Measurements from ENCODE around the gene MRPL20.

Gene MRPL20

GRCh38 chr1:1381294-1381693 is 25.8 kb downstream of the MRPL20 start:
- no peaks in the 10 kb centered on the region for H3K9me3 ChIP-seq (ENCODE audit: control insufficient read depth, insufficient read depth, low read length)
- no peaks in the 10 kb centered on the region for H3K27me3 ChIP-seq (ENCODE audit: control insufficient read depth, insufficient read depth, low read length)
- DNase-seq (ENCODE audit: low read depth, low spot score): no peak
- H3K36me3 ChIP-seq (ENCODE audit: control insufficient read depth, insufficient read depth, low read length): peaks cover 10% of the 10 kb centered on the region
- no peaks in the 10 kb centered on the region for H3K4me1 ChIP-seq (ENCODE audit: control insufficient read depth, insufficient read depth, low read length)
- H3K4me3 ChIP-seq (ENCODE audit: low read length): no peak overlapping the region
- no peak overlapping the region for H3K27ac ChIP-seq (ENCODE audit: low read length)
- WGBS (ENCODE audit: insufficient coverage, insufficient read length): no CpG with 5 or more reads among the region's 8 CpGs

- DNase-seq (ENCODE audit: low read depth, low spot score): no peak
- Histone ChIP-seq H3K9me3 (ENCODE audit: control insufficient read depth, insufficient read depth, low read length) (no peaks in the 10 kb centered on the region), H3K4me1 (ENCODE audit: control insufficient read depth, insufficient read depth, low read length) (no peaks in the 10 kb centered on the region), H3K4me3 (ENCODE audit: low read length) (no peak overlapping the region), H3K36me3 (ENCODE audit: control insufficient read depth, insufficient read depth, low read length) (peaks cover 6% of the 10 kb centered on the region), H3K27me3 (ENCODE audit: control insufficient read depth, insufficient read depth, low read length) (no peaks in the 10 kb centered on the region), H3K27ac (ENCODE audit: low read length) (no peak overlapping the region)
- no CpG with 5 or more reads among the region's 16 CpGs for whole genome bisulfite sequencing (ENCODE audit: insufficient coverage, insufficient read length)
Measured at GRCh38 chr1:1380860-1381259, 26.2 kb downstream of the MRPL20 start.

- no peaks in the 10 kb centered on the region for H3K27me3 ChIP-seq (ENCODE audit: control insufficient read depth, insufficient read depth, low read length)
- H3K4me3 ChIP-seq (ENCODE audit: low read length): no peak overlapping the region
- H3K4me1 ChIP-seq (ENCODE audit: control insufficient read depth, insufficient read depth, low read length): no peaks in the 10 kb centered on the region; the same call in 1 of the 2 replicates
- no peak overlapping the region for H3K27ac ChIP-seq (ENCODE audit: low read length)
- H3K36me3 ChIP-seq (ENCODE audit: control insufficient read depth, insufficient read depth, low read length): peaks cover 5% of the 10 kb centered on the region; the same call in 1 of the 2 replicates
- no peak for DNase-seq (ENCODE audit: low read depth, low spot score)
- WGBS (ENCODE audit: insufficient coverage, insufficient read length): no CpG with 5 or more reads among the region's 16 CpGs
- H3K9me3 ChIP-seq (ENCODE audit: control insufficient read depth, insufficient read depth, low read length): no peaks in the 10 kb centered on the region
Measured at GRCh38 chr1:1377540-1378205, 29.4 kb downstream of the MRPL20 start.

- WGBS (ENCODE audit: insufficient coverage, insufficient read length): no CpG with 5 or more reads among the region's 10 CpGs
- H3K27ac ChIP-seq (ENCODE audit: low read length): no peak overlapping the region
Measured at GRCh38 chr1:1376551-1377226, 30.4 kb downstream of the MRPL20 start.

GRCh38 chr1:1374929-1375662 is 32.0 kb downstream of the MRPL20 start, which contains the start of gene AURKAIP1:
TSS of gene AURKAIP1 (minus strand) at chr1:1375207. CDS start at chr1:1374756, 451 bp downstream.
- H3K36me3 ChIP-seq (ENCODE audit: control insufficient read depth, insufficient read depth, low read length): no peaks in the 10 kb centered on the region
- H3K27ac ChIP-seq (ENCODE audit: low read length): no peak within 1 kb of the TSS
- peak within 1 kb of the TSS; percentile 91 for H3K4me3 ChIP-seq (ENCODE audit: low read length)
- H3K9me3 ChIP-seq (ENCODE audit: control insufficient read depth, insufficient read depth, low read length): no peaks in the 10 kb centered on the region
- DNase-seq (ENCODE audit: low read depth, low spot score): peak; percentile 97
- no peaks in the 10 kb centered on the region; the same call in 1 of the 2 replicates for H3K4me1 ChIP-seq (ENCODE audit: control insufficient read depth, insufficient read depth, low read length)
- H3K27me3 ChIP-seq (ENCODE audit: control insufficient read depth, insufficient read depth, low read length): no peaks in the 10 kb centered on the region
- no CpG with 5 or more reads among the region's 85 CpGs for WGBS (ENCODE audit: insufficient coverage, insufficient read length)

More at GRCh38 chr1:1376551-1377226, 30.4 kb downstream of the MRPL20 start:
- Histone ChIP-seq H3K27me3 (ENCODE audit: control insufficient read depth, insufficient read depth, low read length) (no peaks in the 10 kb centered on the region), H3K36me3 (ENCODE audit: control insufficient read depth, insufficient read depth, low read length) (peaks cover under 1% of the 10 kb centered on the region; the same call in 1 of the 2 replicates), H3K4me1 (ENCODE audit: control insufficient read depth, insufficient read depth, low read length) (no peaks in the 10 kb centered on the region; the same call in 1 of the 2 replicates), H3K9me3 (ENCODE audit: control insufficient read depth, insufficient read depth, low read length) (no peaks in the 10 kb centered on the region), H3K4me3 (ENCODE audit: low read length) (no peak overlapping the region)
- DNase-seq (ENCODE audit: low read depth, low spot score): no peak

- Histone ChIP-seq H3K4me3 (ENCODE audit: low read length) (peak overlapping the region; percentile 91), H3K36me3 (ENCODE audit: control insufficient read depth, insufficient read depth, low read length) (no peaks in the 10 kb centered on the region), H3K4me1 (ENCODE audit: control insufficient read depth, insufficient read depth, low read length) (no peaks in the 10 kb centered on the region; the same call in 1 of the 2 replicates), H3K9me3 (ENCODE audit: control insufficient read depth, insufficient read depth, low read length) (no peaks in the 10 kb centered on the region), H3K27me3 (ENCODE audit: control insufficient read depth, insufficient read depth, low read length) (no peaks in the 10 kb centered on the region), H3K27ac (ENCODE audit: low read length) (no peak overlapping the region)
- no CpG with 5 or more reads among the region's 24 CpGs for WGBS (ENCODE audit: insufficient coverage, insufficient read length)
- no peak for DNase-seq (ENCODE audit: low read depth, low spot score)
Measured at GRCh38 chr1:1374589-1374928, 32.5 kb downstream of the MRPL20 start.

GRCh38 chr1:1373815-1374588 is 33.1 kb downstream of the MRPL20 start:
- Histone ChIP-seq H3K4me1 (ENCODE audit: control insufficient read depth, insufficient read depth, low read length) (no peaks in the 10 kb centered on the region; the same call in 1 of the 2 replicates), H3K9me3 (ENCODE audit: control insufficient read depth, insufficient read depth, low read length) (no peaks in the 10 kb centered on the region), H3K36me3 (ENCODE audit: control insufficient read depth, insufficient read depth, low read length) (no peaks in the 10 kb centered on the region), H3K27ac (ENCODE audit: low read length) (no peak overlapping the region), H3K4me3 (ENCODE audit: low read length) (peak overlapping the region; percentile 91), H3K27me3 (ENCODE audit: control insufficient read depth, insufficient read depth, low read length) (no peaks in the 10 kb centered on the region)
- WGBS (ENCODE audit: insufficient coverage, insufficient read length): no CpG with 5 or more reads among the region's 52 CpGs
- no peak for DNase-seq (ENCODE audit: low read depth, low spot score)

GRCh38 chr1:1373051-1373814 is 33.9 kb downstream of the MRPL20 start:
- WGBS (ENCODE audit: insufficient coverage, insufficient read length): no CpG with 5 or more reads among the region's 26 CpGs
- H3K36me3 ChIP-seq (ENCODE audit: control insufficient read depth, insufficient read depth, low read length): no peaks in the 10 kb centered on the region
- H3K4me3 ChIP-seq (ENCODE audit: low read length): no peak overlapping the region
- H3K4me1 ChIP-seq (ENCODE audit: control insufficient read depth, insufficient read depth, low read length): no peaks in the 10 kb centered on the region; the same call in 1 of the 2 replicates
- H3K27ac ChIP-seq (ENCODE audit: low read length): no peak overlapping the region
- DNase-seq (ENCODE audit: low read depth, low spot score): no peak
- no peaks in the 10 kb centered on the region for H3K27me3 ChIP-seq (ENCODE audit: control insufficient read depth, insufficient read depth, low read length)
- no peaks in the 10 kb centered on the region for H3K9me3 ChIP-seq (ENCODE audit: control insufficient read depth, insufficient read depth, low read length)

- Histone ChIP-seq H3K27me3 (ENCODE audit: control insufficient read depth, insufficient read depth, low read length) (no peaks in the 10 kb centered on the region), H3K4me3 (ENCODE audit: low read length) (no peak overlapping the region), H3K36me3 (ENCODE audit: control insufficient read depth, insufficient read depth, low read length) (no peaks in the 10 kb centered on the region), H3K27ac (ENCODE audit: low read length) (no peak overlapping the region), H3K9me3 (ENCODE audit: control insufficient read depth, insufficient read depth, low read length) (no peaks in the 10 kb centered on the region), H3K4me1 (ENCODE audit: control insufficient read depth, insufficient read depth, low read length) (no peaks in the 10 kb centered on the region; the same call in 1 of the 2 replicates)
- DNase-seq (ENCODE audit: low read depth, low spot score): no peak
- no CpG with 5 or more reads among the region's 26 CpGs for WGBS (ENCODE audit: insufficient coverage, insufficient read length)
Measured at GRCh38 chr1:1371746-1372711, 35.1 kb downstream of the MRPL20 start.

Measured in iPS DF 6.9 (cell line).